C4-2B (cell line): ENCODE measurements around the gene RASGRF2.

ENCODE experiments used
- H3K27ac ChIP-seq: fragments of 450-650 bp; 2 replicates; pipeline ENCODE4 v1.5.1; 2017
- CTCF ChIP-seq: fragments of 450-650 bp; conservative IDR thresholded peaks from 2 replicates; pipeline ENCODE4 v1.5.1; 2017; ENCODE audit warnings: mild to moderate bottlenecking
- ZFX ChIP-seq: fragments of 450-650 bp; IDR thresholded peaks from 2 replicates; pipeline ENCODE4 v1.6.1; 2017

Gene RASGRF2

DNA sequence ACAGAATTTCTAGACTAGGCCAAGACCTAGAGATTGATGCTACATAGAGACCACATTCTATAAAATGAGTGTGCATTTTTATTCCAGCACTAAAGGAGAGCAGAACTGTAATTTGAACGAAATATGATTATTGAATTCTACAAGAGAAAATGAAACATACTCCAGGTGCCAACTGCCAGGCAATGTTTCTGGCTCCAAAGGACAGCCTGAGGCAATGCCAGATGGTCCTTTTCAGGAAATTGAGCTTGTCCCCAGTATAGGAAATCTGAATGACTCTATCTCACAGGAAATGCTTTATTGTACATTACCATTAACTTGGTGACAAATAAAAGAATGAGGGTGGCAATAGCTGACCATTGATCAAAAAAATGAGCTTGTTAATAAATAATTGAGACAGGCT lies 28.8 kb upstream of the RASGRF2 start:
- TF ChIP-seq ZFX (no peak), CTCF (no peak)
- H3K27ac ChIP-seq = no peak overlapping the region

DNA sequence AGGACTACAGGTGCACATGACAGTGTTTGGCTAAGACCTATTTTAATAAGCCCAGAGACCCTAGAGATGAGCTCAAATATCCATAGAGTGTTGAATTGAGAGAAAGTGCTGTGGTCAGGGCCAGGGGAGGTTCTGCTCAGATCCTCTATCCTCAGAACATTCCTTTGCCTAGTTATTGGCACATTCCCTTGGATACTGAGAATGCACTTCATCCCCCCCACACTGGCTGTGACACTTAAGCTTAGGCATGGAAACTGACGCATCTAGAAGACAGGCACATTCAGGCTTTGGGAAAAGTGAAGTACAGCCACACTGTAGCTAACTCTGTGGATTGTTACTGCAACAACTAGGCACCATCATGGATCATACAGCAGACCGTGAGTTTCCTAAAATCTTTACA lies 27.1 kb upstream of the RASGRF2 start:
- no peak for TF ChIP-seq CTCF
- no peak for TF ChIP-seq ZFX
- no peak overlapping the region for H3K27ac ChIP-seq

DNA sequence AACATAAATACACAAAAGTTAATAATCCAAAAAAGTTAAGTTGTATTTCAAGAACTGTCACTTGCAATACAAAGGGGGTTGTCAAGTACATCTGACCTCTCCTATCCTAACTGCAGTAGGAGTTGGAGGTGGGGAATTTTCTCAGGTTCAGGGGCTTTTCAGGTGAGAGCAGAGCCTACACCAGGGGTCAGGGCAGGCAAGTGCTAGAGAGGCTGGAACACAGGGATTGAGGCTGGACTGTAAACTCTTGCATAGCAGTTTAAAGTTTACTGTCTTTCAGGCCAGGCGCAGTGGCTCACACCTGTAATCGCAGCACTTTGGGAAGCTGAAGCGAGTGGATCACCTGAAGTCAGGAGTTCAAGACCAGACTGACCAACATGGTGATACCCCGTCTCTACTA lies 25.4 kb upstream of the RASGRF2 start:
- H3K27ac ChIP-seq = no peak overlapping the region
- TF ChIP-seq CTCF (no peak), ZFX (no peak)

DNA sequence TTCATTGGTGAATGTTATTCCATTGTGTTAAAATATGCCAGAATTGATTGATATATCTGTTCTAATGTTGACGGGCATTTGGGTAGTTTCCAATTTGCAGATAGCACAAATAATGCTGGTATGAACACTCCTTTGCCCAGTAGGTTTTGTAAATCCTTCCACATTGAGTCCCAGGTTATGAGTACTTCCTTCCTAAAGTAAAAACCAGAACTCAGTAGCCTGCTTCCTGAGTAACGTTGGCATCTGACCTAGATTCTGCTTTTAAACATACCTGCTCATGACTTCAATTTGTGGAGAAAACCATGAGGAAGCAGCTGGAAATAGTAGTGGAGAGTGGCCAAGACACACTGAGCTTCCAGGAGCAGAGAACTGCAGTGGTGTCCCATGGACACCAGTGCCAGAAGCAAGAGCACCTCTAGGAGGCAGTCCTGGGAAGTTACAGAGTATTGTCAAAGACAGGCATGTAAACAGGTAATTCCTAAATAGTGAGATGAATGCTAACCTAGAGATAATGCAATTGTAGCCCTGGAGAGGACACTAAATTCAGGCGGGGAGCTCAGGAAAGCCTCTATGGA lies 24.3 kb upstream of the RASGRF2 start:
- H3K27ac ChIP-seq = no peak overlapping the region
- TF ChIP-seq ZFX = no peak
- peak; percentile 55 for TF ChIP-seq CTCF

- TF ChIP-seq ZFX (no peak), CTCF (no peak)
- H3K27ac ChIP-seq = no peak overlapping the region
Measured at GRCh38 chr5:80936881-80937280, 23.3 kb upstream of the RASGRF2 start.

GRCh38 chr5:80937584-80938356 lies 22.4 kb upstream of the RASGRF2 start:
- TF ChIP-seq CTCF = no peak
- TF ChIP-seq ZFX = no peak
- H3K27ac ChIP-seq = no peak overlapping the region

- no peak overlapping the region for H3K27ac ChIP-seq
- TF ChIP-seq ZFX = no peak
- no peak for TF ChIP-seq CTCF
Measured at GRCh38 chr5:80941496-80941895, 18.7 kb upstream of the RASGRF2 start.
